K562 (cell line): ENCODE results near the gene HINT3. TPM values are rescaled to one million over a fixed set of nuclear protein-coding genes. Genes with fewer than 3 reads are reported as not detected.

ENCODE experiments used
- ATAC-seq: fragments of 200-7000 bp; cut with Tn5 transposase; 3 replicates; pipeline ENCODE4 v1.9.1; 2020; ENCODE audit warnings: moderate library complexity
- BruUV-seq: library from RNA; stranded (reverse); fragments of 400-500 nt; replicated peaks from 2 replicates; lab custom pipeline; 2021; lab: Mats Ljungman, UMichigan
- CTCF ChIA-PET: fragments of 300-600 bp; formaldehyde crosslinking; extraction: SDS; loops from one replicate; lab custom pipeline; 2021; ENCODE audit warnings: low intra/inter-chr PET ratio; lab: Yijun Ruan, JAX
- POLR2A ChIA-PET: fragments of 300-600, 350-650 bp; sonication (Branson Sonifier 250); formaldehyde crosslinking; extraction: SDS; loops from one replicate; lab custom pipeline; 2021; ENCODE audit warnings: antibody characterized with exemption, inconsistent platforms; lab: Yijun Ruan, JAX
- DNase-seq, 4 experiments: peaks; one replicate each; pipeline versions ENCODE4 v3.0.0 to v3.0.0-alpha.2; 2011 to 2018; ENCODE audit warnings: low spot score in 3 of 4, mixed read lengths in 3 of 4; ENCODE audit errors: extremely low read depth in 1 of 4
- FAIRE-seq: peaks from 2 replicates; lab custom pipeline; 2011; peaks lifted over from hg19 to GRCh38; lab: Jason Lieb, UNC
- H2AFZ ChIP-seq: 2 replicates; pipeline ENCODE4 v1.6.0; 2011; ENCODE audit warnings: low read depth, low read length, control low read depth, inconsistent platforms
- H3K27ac ChIP-seq: fragments of 200-600 bp; 3 replicates; pipeline ENCODE4 v1.8.0; 2011; ENCODE audit warnings: low read depth, mild to moderate bottlenecking, control low read depth, inconsistent platforms, low read length, moderate library complexity, mixed read lengths; ENCODE audit errors: extremely low read depth
- H3K27me3 ChIP-seq, 2 experiments: fragments of 300-600 bp in 1 of 2; 2 replicates in 1 of 2; 3 replicates in 1 of 2; pipeline versions ENCODE4 v1.6.0 to v1.8.0; 2011; ENCODE audit warnings: inconsistent platforms in 2 of 2, low read length in 2 of 2, mild to moderate bottlenecking in 1 of 2, mixed read lengths in 1 of 2, moderate library complexity in 1 of 2; ENCODE audit not compliant: control insufficient read depth in 2 of 2, insufficient read depth in 2 of 2
- H3K36me3 ChIP-seq: fragments of 300-600 bp; 3 replicates; pipeline ENCODE4 v1.8.0; 2011; ENCODE audit warnings: mild to moderate bottlenecking, low read length, inconsistent platforms; ENCODE audit not compliant: control insufficient read depth, insufficient read depth
- H3K4me1 ChIP-seq, 2 experiments: fragments of 200-600 bp in 1 of 2; replicated peaks in 1 of 2; 2 replicates in 1 of 2; 3 replicates in 1 of 2; pipeline versions ENCODE4 v1.5.1 to v1.8.0; 2011; ENCODE audit warnings: inconsistent platforms in 2 of 2, low read length in 2 of 2, mild to moderate bottlenecking in 1 of 2, mixed read lengths in 1 of 2, moderate library complexity in 1 of 2; ENCODE audit not compliant: control insufficient read depth in 2 of 2, insufficient read depth in 2 of 2
- H3K4me2 ChIP-seq: 2 replicates; pipeline ENCODE4 v1.6.1; 2011; ENCODE audit warnings: low read length, control low read depth, inconsistent platforms, mixed read lengths; ENCODE audit not compliant: insufficient read depth
- H3K4me3 ChIP-seq: fragments of 200-600 bp; sonication (generic), shearing (Covaris generic); 2 replicates; pipeline ENCODE4 v1.5.1; 2016; ENCODE audit warnings: control low read depth, inconsistent platforms
- H3K79me2 ChIP-seq: fragments of 200-600 bp; 3 replicates; pipeline ENCODE4 v1.8.0; 2011; ENCODE audit warnings: low read length, inconsistent platforms; ENCODE audit not compliant: control insufficient read depth, insufficient read depth
- H3K9ac ChIP-seq, 2 experiments: 2 replicates each; pipeline versions ENCODE4 v1.6.0 to v1.6.1; 2011; ENCODE audit warnings: low read depth in 2 of 2, low read length in 2 of 2, control low read depth in 1 of 2, inconsistent platforms in 1 of 2, mild to moderate bottlenecking in 1 of 2, mixed read lengths in 1 of 2; ENCODE audit not compliant: insufficient read depth in 1 of 2
- H3K9me1 ChIP-seq: one replicate; pipeline ENCODE4 v1.6.0; 2011; ENCODE audit warnings: inconsistent platforms, mild to moderate bottlenecking, low read length, moderate library complexity; ENCODE audit not compliant: control insufficient read depth, insufficient read depth
- H3K9me3 ChIP-seq: replicated peaks from 2 replicates; pipeline ENCODE4 v1.5.1; 2011; ENCODE audit warnings: low read depth, low read length, inconsistent platforms; ENCODE audit not compliant: control insufficient read depth, insufficient read depth
- H4K20me1 ChIP-seq: replicated peaks from 2 replicates; pipeline ENCODE4 v1.6.1; 2011; ENCODE audit warnings: low read length, inconsistent platforms, mixed read lengths; ENCODE audit not compliant: control insufficient read depth, insufficient read depth
- ARID2 ChIP-seq: fragments of 450-650 bp; IDR thresholded peaks from 2 replicates; pipeline ENCODE4 v1.6.1; 2017; ENCODE audit warnings: antibody characterized with exemption, mild to moderate bottlenecking
- CC2D1A ChIP-seq: fragments of 450-650 bp; IDR thresholded peaks from 2 replicates; pipeline ENCODE4 v1.6.1; 2017; ENCODE audit warnings: mild to moderate bottlenecking
- CEBPG ChIP-seq, 3 experiments: fragments of 200-800 bp in 1 of 3; sonication (Bioruptor generic) in 1 of 3; sonication (generic) in 1 of 3; formaldehyde crosslinking in 1 of 3; IDR thresholded peaks in 2 of 3; conservative IDR thresholded peaks in 1 of 3; 2 replicates each; pipeline versions ENCODE4 v1.6.1 to v1.8.0; 2016 to 2022; ENCODE audit warnings: missing compliant biosample characterization in 2 of 3, missing genetic modification characterization in 2 of 3, mild to moderate bottlenecking in 1 of 3, missing genetic modification reagents in 1 of 3
- ELF4 ChIP-seq: fragments of 450-650 bp; formaldehyde crosslinking; IDR thresholded peaks from 2 replicates; pipeline ENCODE4 v1.4.0; 2022; ENCODE audit warnings: missing genetic modification characterization
- EWSR1 ChIP-seq: fragments of 450-650 bp; IDR thresholded peaks from 2 replicates; pipeline ENCODE4 v1.6.1; 2018; ENCODE audit warnings: borderline replicate concordance, mild to moderate bottlenecking, low read depth, moderate library complexity; ENCODE audit not compliant: partially characterized antibody
- HDAC2 ChIP-seq: fragments of 450-650 bp; IDR thresholded peaks from 2 replicates; pipeline ENCODE4 v1.6.1; 2016; ENCODE audit warnings: mild to moderate bottlenecking
- KLF13 ChIP-seq: fragments of 450-650 bp; IDR thresholded peaks from 2 replicates; pipeline ENCODE4 v1.6.1; 2016; ENCODE audit warnings: missing genetic modification characterization, low read depth, mild to moderate bottlenecking, missing compliant biosample characterization, moderate library complexity, borderline replicate concordance
- NONO ChIP-seq, 2 experiments: fragments of 200-400 bp in 1 of 2; fragments of 450-650 bp in 1 of 2; formaldehyde crosslinking in 1 of 2; IDR thresholded peaks; 2 replicates each; pipeline ENCODE4 v1.6.1; 2017; ENCODE audit warnings: low read depth in 2 of 2, mild to moderate bottlenecking in 2 of 2, moderate library complexity in 2 of 2, low read length in 1 of 2
- TAF15 ChIP-seq: fragments of 200-400 bp; formaldehyde crosslinking; IDR thresholded peaks from 2 replicates; pipeline ENCODE4 v1.6.1; 2017; ENCODE audit warnings: mild to moderate bottlenecking, low read depth, low read length, moderate library complexity
- ZKSCAN3 ChIP-seq: fragments of 250-450 bp; sonication (Bioruptor Pico); IDR thresholded peaks from 2 replicates; pipeline ENCODE4 v1.4.0; 2020
- ZNF280B ChIP-seq: fragments of 250-450 bp; sonication (Bioruptor Pico); IDR thresholded peaks from 2 replicates; pipeline ENCODE4 v1.5.1; 2021; ENCODE audit warnings: mild to moderate bottlenecking
- ZNF384 ChIP-seq: IDR thresholded peaks from 2 replicates; pipeline ENCODE4 v1.6.1; 2012; ENCODE audit warnings: low read depth, low read length, improper control_type of control experiment
- ZNF41 ChIP-seq: fragments of 250-450 bp; sonication (Bioruptor Pico); conservative IDR thresholded peaks from 2 replicates; pipeline ENCODE4 v1.4.0; 2020; ENCODE audit warnings: mild to moderate bottlenecking
- ZNF449 ChIP-seq: fragments of 250-450 bp; sonication (Bioruptor Pico); IDR thresholded peaks from 2 replicates; pipeline ENCODE4 v1.8.0; 2022; ENCODE audit warnings: moderate library complexity, mild to moderate bottlenecking, inconsistent platforms
- WGBS: fragments of 100-300 bp; shearing (Covaris generic); methylation state at CpG from one replicate; pipeline ENCODE4 v1.1.6; 2016; ENCODE audit warnings: low coverage, mixed read lengths; ENCODE audit not compliant: insufficient coverage; ENCODE audit errors: missing lambda C conversion rate; 5-methylcytosine and 5-hydroxymethylcytosine counted together
- in situ Hi-C: fragments of 300-500 bp; cut with MboI; formaldehyde crosslinking; loops from 4 replicates; pipeline ENCODE4 v1.15.0; 2018; ENCODE audit warnings: inconsistent platforms, mixed read lengths
- intact Hi-C: fragments of 100-400 bp; cut with micrococcal nuclease; formaldehyde crosslinking; loops from 2 replicates; pipeline ENCODE4 v1.14.2; 2022
- polyA plus RNA-seq, 8 experiments: library from polyadenylated mRNA; depleted of rRNA in 4 of 8; stranded (reverse) in 5 of 8; unstranded in 3 of 8; fragments of >200 nt; fragmentation: Nextera tagmentation in 2 of 8; fragmentation: Illumina TruSeq in 1 of 8; extraction: Ambion mirVana in 2 of 8; extraction: Trizol in 1 of 8; gene quantifications; 2 replicates each; pipeline versions ENCODE4 v1.2.1 to v1.2.3, GENCODE V29; 2011 to 2014; ENCODE audit warnings: inconsistent platforms in 1 of 8, missing spikeins in 1 of 8
- total RNA-seq, 7 experiments: library from RNA; depleted of rRNA in 6 of 7; stranded (reverse); fragments of >200 nt in 6 of 7; fragmentation: Illumina TruSeq in 2 of 7; extraction: Trizol in 2 of 7; gene quantifications; 2 replicates each; pipeline versions ENCODE4 v1.2.1 to v1.2.3, GENCODE V29; 2011 to 2021; ENCODE audit warnings: low replicate concordance in 1 of 7

The HINT3 gene
- total and polyA plus RNA-seq, 9 of the 15 experiments (the other 6 are each of a cell fraction or from before 2014, with no cell fraction given) = 1.4 to 16.6 (median 10.8) TPM

- Histone ChIP-seq H3K27ac (no peak overlapping the region), H3K4me3 (no peak overlapping the region), H3K4me2 (no peak overlapping the region), H4K20me1 (no peaks in the 10 kb centered on the region), H3K79me2 (no peaks in the 10 kb centered on the region), H3K27me3 (no peaks in the 10 kb centered on the region), H3K36me3 (peaks cover 91% of the 10 kb centered on the region), H2AFZ (no peak overlapping the region), H3K9me3 (no peaks in the 10 kb centered on the region), H3K9ac (no peak overlapping the region), H3K9me1 (no peaks in the 10 kb centered on the region), H3K4me1 (no peaks in the 10 kb centered on the region)
- POLR2A ChIA-PET = no interaction called here
- 94% methylated on average over 2 of the region's 2 CpGs for WGBS
- DNase-seq = no peak
- BruUV-seq = no TSS peak
- in situ Hi-C loops = no loop called here
- CTCF ChIA-PET = no interaction called here
- TF ChIP-seq HDAC2 (no peak), ZNF384 (no peak), ZNF449 (CRISPR knock-in tag) (no peak), KLF13 (tag) (no peak), CC2D1A (no peak), CEBPG (CRISPR knock-in tag; IDR thresholded peaks at IDR 0.05) (no peak), CEBPG (tag; conservative IDR thresholded peaks at IDR 0.05 in 1 of 2, IDR thresholded peaks at IDR 0.05 in 1 of 2) (no peak), ARID2 (no peak), TAF15 (no peak), ZKSCAN3 (no peak), EWSR1 (no peak), ELF4 (CRISPR knock-in tag) (no peak), NONO (IDR thresholded peaks at IDR 0.05; ENCODE audit: low read depth in 2 of 2, low read length in 1 of 2) (no peak), ZNF41 (CRISPR knock-in tag) (no peak), ZNF280B (CRISPR knock-in tag) (no peak)
- intact Hi-C loops = no loop called here
- FAIRE-seq = no peak
- no peak for ATAC-seq
These were observed 60.0 kb downstream of the HINT3 start for GRCh38 chr6:126016591-126016990.
